GM19452 (cell line): Measurements from ENCODE around the gene PDE4D.
"Not testable (repeated sequence)": the region's sequence is repeated elsewhere in the genome, so short reads cannot be mapped to it uniquely, and the experiment has no call there.

ENCODE experiments used
- ATAC-seq: cut with Tn5 transposase; IDR thresholded peaks from one replicate; pipeline ENCODE4 v1.9.1; 2021; ENCODE audit not compliant: unreplicated experiment

Gene PDE4D

GRCh38 chr5:59390074-59390659 is 503.4 kb downstream of the PDE4D start:
- ATAC-seq = no peak

GRCh38 chr5:59387127-59387526 is 506.4 kb downstream of the PDE4D start:
- no peak for ATAC-seq

- no peak for ATAC-seq
These were observed 507.8 kb downstream of the PDE4D start for GRCh38 chr5:59385700-59386099.

DNA sequence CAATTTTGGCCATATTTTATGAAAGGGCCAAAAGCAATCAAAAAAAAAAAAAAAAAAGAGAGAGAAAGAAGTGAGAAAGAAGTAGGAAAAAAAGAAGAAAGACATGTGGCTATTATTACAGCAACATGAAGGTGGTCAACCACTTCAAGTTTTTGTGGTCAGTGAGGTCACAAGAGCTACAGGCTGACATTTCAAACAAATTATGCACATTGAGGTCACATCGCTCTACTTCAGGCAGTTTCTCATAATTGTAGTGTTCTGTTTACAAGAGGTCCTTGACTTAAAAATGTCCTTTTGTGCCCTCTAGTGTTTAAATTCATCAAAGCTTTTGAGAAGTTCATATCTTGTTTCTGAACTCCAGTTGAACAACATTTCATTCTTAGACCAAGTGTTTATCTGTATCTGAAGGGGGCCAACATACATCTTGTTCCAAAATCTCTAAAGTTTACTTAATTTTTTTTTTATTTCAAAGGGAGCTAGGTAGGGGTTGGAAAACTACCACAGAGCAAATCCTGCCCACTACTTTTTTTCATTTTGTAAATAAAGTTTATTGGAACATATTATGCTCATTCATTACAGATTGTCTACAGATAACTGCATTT is 513.1 kb downstream of the PDE4D start:
- peak; percentile 99 for ATAC-seq

DNA sequence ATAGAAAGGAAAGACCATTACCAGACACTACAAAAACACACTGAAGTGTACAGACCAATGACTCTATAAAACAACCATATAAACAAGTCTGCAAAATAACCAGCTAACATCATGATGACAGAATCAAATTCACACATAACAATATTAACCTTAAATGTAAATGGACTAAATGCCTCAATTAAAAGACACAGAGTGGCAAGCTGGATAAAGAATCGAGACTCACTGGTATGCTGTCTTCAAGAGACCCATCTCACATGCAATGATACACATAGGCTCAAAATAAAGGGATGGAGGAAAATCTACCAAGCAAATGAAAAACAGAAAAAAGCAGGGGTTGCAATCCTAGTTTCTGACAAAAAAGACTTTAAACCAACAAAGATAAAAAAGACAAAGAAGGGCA is 519.5 kb downstream of the PDE4D start:
- not testable (repeated sequence) for ATAC-seq

DNA sequence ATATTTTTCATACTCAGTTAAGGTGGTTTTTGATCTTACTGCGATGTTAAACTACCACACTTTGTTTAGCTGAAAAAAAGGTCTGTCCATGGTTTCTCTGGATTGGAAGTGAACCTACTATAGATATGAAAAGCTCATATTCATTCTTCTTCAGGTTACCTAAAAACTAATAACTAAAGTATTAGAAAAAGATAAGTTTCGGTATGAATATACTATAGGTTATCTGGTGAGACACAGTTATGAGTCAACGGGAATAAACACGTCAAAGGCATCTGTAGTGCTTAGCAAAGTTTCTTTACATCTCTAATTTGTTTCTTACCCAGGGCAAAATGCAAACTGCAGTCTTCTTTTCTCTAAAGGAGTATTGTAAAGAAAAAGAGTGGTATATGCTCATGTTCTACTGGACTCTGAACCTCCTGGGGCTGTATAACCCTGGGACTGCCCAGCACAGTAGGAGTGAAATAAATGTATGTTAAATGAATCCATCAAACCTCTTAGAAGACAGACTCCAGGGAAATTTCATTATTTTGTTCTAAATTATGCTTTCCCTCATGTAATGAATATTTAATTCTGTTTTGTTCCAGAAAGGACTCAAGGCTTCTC is 521.9 kb downstream of the PDE4D start:
- ATAC-seq = no peak

- no peak for ATAC-seq
These were observed 524.6 kb downstream of the PDE4D start for GRCh38 chr5:59368951-59369350.

DNA sequence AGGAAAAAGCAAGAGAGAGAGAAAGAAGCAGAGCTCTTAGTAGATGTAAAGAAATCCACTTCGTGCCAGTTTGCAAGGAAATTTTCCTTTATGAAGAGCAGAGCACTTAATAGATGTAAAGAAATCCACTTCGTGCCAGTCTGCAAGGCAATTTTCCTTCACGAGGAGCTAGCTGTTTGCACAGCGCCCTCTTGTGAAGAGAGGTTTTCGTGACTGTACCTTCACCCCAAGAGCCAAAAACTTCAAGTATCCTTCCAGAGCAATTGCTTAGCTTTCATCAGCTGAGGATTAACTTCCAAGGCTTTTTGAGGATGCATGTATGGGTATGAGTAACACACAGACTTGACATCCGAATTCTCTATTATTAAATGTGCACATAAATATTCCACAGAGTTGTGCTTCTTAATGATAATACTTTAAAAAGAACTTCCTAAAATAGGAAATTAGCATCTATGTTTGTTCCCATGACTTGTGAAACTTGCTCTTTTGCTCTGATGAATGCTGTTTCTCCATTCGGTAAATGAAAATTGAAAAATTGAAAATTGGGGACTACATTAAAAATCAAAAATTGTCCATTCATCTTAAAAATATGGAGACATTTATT is 525.6 kb downstream of the PDE4D start:
- ATAC-seq = no peak

GRCh38 chr5:59366784-59367183 is 526.7 kb downstream of the PDE4D start:
- ATAC-seq = no peak

- no peak for ATAC-seq
These were observed 531.1 kb downstream of the PDE4D start for GRCh38 chr5:59362438-59362837.

GRCh38 chr5:59361454-59361853 is 532.1 kb downstream of the PDE4D start:
- no peak for ATAC-seq

DNA sequence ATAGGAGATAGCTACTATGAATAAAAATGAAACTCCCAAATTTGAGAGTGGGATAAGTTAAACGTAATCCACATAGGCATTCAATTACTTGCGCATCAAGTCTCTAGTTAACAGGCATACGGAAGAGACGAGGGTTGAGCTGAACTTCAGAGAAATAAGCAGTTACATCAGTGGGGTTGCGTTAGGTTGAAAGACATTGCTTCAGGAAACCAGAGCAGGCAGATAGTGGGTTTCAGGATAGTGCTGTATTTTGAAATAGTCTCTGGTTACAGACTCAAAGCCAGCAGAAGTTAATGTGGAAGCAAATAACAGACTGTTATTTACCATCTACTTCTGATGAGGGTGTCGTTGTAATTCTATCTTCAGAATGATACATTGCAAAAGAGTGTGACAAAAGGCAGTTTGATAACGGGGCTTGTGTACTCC is 533.4 kb downstream of the PDE4D start:
- no peak for ATAC-seq

DNA sequence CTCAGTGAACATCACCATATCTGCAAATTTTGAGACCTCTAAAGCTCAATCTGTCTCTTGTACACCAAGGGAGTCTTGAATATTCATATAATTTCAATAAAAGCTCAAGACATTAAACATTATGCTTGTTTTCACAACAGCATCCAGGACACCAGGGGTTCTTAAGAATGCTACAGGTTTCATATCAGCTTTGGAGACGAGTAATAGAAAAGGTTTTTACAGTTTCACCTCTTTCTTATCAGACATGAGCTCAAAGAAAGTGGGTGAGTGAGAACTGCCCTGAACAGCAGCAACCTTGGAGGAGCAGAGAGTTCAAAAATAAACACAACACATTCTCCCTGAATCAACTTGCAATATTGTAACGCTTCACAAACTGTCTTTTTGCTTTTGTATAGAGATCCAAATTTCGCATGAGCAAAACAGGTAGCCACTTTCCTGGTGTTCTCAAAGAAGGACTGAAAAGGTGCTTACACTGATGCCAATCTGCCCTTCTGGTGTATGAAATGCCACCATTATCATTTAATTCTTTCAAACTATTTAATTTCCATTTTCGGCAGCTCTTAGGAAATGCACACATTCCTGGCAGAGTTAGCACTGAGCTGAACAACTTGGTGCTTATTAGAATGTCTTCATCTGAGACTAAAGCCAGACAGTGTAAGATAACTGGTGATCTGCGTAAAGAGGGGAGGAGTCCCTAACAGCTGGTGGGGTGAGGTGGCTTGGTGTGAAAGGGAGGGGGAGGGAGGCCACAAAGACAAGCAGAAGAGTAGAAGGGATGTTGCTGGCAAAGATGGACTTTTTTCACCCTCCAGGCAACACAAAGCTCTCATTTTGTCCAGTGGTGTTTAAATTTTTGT is 535.3 kb downstream of the PDE4D start:
- ATAC-seq = no peak

GRCh38 chr5:59357381-59357977 is 536.0 kb downstream of the PDE4D start:
- no peak for ATAC-seq

- no peak for ATAC-seq
These were observed 536.6 kb downstream of the PDE4D start for GRCh38 chr5:59356813-59357380.

DNA sequence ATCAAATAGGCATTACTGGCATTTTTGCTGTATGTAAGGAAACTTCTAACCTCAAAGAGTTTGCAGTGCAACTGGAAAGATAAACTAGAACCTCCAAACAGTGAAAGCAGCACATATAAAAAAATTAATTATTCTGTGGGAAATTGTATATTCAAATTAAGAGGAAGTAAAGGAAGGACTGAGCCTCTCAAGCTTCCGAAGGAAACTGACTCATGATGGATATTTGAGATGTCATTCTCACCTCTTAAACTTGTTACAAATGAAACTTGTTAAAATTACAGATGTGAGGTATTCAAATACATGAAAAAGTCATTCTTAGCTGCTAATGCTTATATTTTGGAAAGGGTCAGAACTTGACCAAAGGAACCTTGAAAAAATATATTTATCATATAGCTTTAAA is 538.7 kb downstream of the PDE4D start:
- no peak for ATAC-seq

DNA sequence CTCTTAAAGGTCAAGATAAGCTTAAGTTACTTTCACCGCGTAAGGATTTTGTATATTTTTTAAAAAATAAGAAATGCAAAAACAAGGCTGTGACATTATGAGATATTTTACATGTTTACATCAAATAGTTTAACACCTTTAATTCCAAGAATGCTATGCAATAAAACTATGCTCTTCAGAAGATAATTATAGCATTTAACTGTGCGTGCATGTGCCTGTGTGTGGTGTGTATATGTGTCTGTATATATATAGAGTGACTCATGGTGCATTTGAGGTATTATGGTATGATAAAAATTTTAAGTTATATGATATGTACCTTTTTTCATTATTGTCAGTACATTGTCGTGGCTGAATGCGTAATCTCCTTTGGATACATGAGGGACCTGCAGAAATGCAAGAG is 539.3 kb downstream of the PDE4D start:
- no peak for ATAC-seq

DNA sequence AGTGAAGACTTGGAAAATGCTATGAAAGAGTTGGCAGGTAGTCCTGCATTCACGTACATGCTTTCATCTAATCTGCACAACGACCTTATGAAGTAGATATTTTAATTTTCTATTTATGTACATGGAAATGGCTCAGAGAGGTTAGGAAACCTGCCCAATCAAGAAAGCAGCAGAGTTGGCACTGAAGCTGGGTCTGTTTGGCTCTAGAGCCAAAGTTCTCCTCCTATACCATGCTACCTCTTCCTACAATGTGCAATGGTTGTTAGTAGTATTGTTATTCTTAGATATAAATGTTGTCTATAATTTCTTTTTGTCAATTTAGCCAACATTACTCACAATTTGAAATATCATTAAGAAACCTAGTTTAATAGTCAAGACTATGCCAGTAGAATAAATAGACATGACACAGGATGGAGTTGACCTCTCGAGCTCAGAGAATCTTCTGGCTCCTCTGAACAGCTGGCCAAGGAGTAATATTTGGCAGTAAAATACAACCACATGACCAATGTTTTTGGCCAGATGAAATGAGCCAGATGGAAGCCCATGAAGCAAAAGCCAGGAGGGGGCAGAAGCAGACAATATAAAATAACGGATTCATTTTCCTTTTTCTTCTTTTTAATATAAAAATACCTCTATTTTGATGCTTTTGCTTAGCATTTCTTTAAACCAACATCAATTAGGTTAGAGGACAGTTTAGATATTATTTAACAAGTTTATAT is 542.3 kb downstream of the PDE4D start:
- ATAC-seq = no peak

DNA sequence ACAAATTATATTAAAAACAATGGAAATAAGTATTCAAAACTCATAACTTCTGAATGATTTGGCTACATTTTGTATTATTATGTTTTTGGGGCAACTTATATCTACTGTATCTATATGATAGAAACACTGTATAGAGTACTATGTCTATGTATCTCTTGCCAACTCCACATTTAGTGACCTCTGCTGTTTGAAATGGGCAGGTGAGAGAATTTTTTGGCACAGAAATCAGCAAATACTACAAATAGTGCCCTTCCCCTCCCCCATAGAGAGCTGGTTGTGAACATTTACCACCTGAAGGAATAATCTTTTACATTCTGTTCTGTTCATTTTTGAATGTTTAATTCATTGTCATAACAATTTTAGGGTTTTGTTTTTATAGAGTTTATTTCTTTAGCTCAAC is 545.3 kb downstream of the PDE4D start:
- no peak for ATAC-seq

DNA sequence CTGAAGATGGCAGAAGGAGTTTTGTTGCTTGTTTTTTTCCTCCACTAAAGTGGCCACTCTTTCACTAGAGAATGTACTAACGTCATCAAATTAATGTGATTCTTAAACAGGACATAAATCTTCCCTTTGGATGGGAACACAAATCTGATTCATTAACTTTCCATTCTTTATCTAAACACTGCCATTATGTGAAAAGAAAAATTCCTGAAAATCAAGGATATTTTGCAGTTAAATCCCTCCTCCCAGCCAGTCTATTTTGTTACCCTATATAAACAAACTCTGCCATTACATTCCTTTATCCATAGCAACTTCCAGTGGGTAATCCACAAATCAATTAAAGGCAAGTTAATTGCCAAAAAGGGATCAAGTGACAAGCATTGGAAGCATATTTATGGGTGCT is 546.5 kb downstream of the PDE4D start:
- ATAC-seq = no peak
